HepG2 (cell line): ENCODE data around the gene TTLL4. TPM values are rescaled to one million over a fixed set of nuclear protein-coding genes. Genes with fewer than 3 reads are reported as not detected.

Source experiments
- ARNT2 ChIP-seq: sonication (generic); formaldehyde crosslinking; IDR thresholded peaks from 2 replicates; pipeline ENCODE4 v1.8.0; 2022; ENCODE audit warnings: mild to moderate bottlenecking, low read depth, missing genetic modification reagents, moderate library complexity
- CREBL2 ChIP-seq: sonication (generic); formaldehyde crosslinking; IDR thresholded peaks from 2 replicates; pipeline ENCODE4 v1.8.1; 2023; ENCODE audit warnings: missing genetic modification reagents, mild to moderate bottlenecking, borderline replicate concordance
- ELF3 ChIP-seq: IDR thresholded peaks from 2 replicates; pipeline ENCODE4 v1.6.1; 2016; ENCODE audit warnings: missing genetic modification reagents, missing compliant biosample characterization
- HCFC1 ChIP-seq: fragments of 150-350 bp; IDR thresholded peaks from 2 replicates; pipeline ENCODE4 v1.6.1; 2014; ENCODE audit warnings: low read depth, low read length
- HOMEZ ChIP-seq: IDR thresholded peaks from 2 replicates; pipeline ENCODE4 v1.6.1; 2016; ENCODE audit warnings: low read depth
- MYPOP ChIP-seq: sonication (generic); formaldehyde crosslinking; IDR thresholded peaks from 2 replicates; pipeline ENCODE4 v1.8.1; 2023; ENCODE audit warnings: mild to moderate bottlenecking, moderate library complexity, missing genetic modification reagents
- NR2C2 ChIP-seq: sonication (generic); formaldehyde crosslinking; IDR thresholded peaks from 2 replicates; pipeline ENCODE4 v1.4.0; 2020; ENCODE audit warnings: missing genetic modification reagents, mild to moderate bottlenecking, moderate library complexity, borderline replicate concordance
- PPARG ChIP-seq: conservative IDR thresholded peaks from 2 replicates; pipeline ENCODE4 v1.6.1; 2016; ENCODE audit warnings: missing biosample characterization, missing genetic modification reagents
- RELA ChIP-seq: sonication (generic); formaldehyde crosslinking; IDR thresholded peaks from 2 replicates; pipeline ENCODE4 v1.4.0; 2020; ENCODE audit warnings: missing genetic modification reagents
- SIX4 ChIP-seq: sonication (generic); formaldehyde crosslinking; IDR thresholded peaks from 2 replicates; pipeline ENCODE4 v1.4.0; 2020; ENCODE audit warnings: missing genetic modification reagents
- STAG1 ChIP-seq: sonication (generic); formaldehyde crosslinking; IDR thresholded peaks from 2 replicates; pipeline ENCODE4 v1.4.0; 2020; ENCODE audit warnings: missing genetic modification reagents
- TCF7 ChIP-seq: sonication (generic); IDR thresholded peaks from 2 replicates; pipeline ENCODE4 v1.6.1; 2016; ENCODE audit warnings: antibody characterized with exemption, low read depth
- TFDP2 ChIP-seq: sonication (generic); formaldehyde crosslinking; IDR thresholded peaks from 2 replicates; pipeline ENCODE4 v1.4.0; 2020; ENCODE audit warnings: missing genetic modification reagents
- ZEB1 ChIP-seq: IDR thresholded peaks from 2 replicates; pipeline ENCODE4 v1.6.1; 2012; ENCODE audit warnings: mild to moderate bottlenecking, low read depth, inconsistent platforms; ENCODE audit not compliant: insufficient replicate concordance
- ZKSCAN8 ChIP-seq: IDR thresholded peaks from 2 replicates; pipeline ENCODE4 v1.6.1; 2016; ENCODE audit warnings: borderline replicate concordance, missing genetic modification reagents, missing compliant biosample characterization
- ZNF446 ChIP-seq: sonication (generic); formaldehyde crosslinking; IDR thresholded peaks from 2 replicates; pipeline ENCODE4 v1.5.0; 2020; ENCODE audit warnings: mild to moderate bottlenecking, missing genetic modification reagents
- ZNF574 ChIP-seq: sonication (generic); formaldehyde crosslinking; IDR thresholded peaks from 2 replicates; pipeline ENCODE4 v1.4.0; 2020; ENCODE audit warnings: missing genetic modification reagents
- ZNF607 ChIP-seq: sonication (generic); formaldehyde crosslinking; IDR thresholded peaks from 2 replicates; pipeline ENCODE4 v1.5.1; 2020; ENCODE audit warnings: missing genetic modification reagents, mild to moderate bottlenecking, borderline replicate concordance
- ZNF772 ChIP-seq: sonication (generic); formaldehyde crosslinking; IDR thresholded peaks from 2 replicates; pipeline ENCODE4 v1.5.0; 2020; ENCODE audit warnings: mild to moderate bottlenecking, missing genetic modification reagents
- polyA plus RNA-seq, 8 experiments: library from polyadenylated mRNA; depleted of rRNA in 3 of 8; stranded (reverse) in 7 of 8; unstranded in 1 of 8; fragments of >200 nt; fragmentation: Illumina TruSeq in 4 of 8; extraction: Trizol in 4 of 8; gene quantifications; 2 replicates each; pipeline versions ENCODE4 v1.2.1 to v1.2.3, GENCODE V29; 2011 to 2016; ENCODE audit warnings: low read depth in 4 of 8, missing spikeins in 1 of 8, mixed read lengths in 1 of 8; ENCODE audit not compliant: insufficient read depth in 1 of 8
- total RNA-seq, 5 experiments: library from RNA; depleted of rRNA; stranded (reverse); fragments of >200 nt; fragmentation: Illumina TruSeq; extraction: Trizol; gene quantifications; 2 replicates each; pipeline ENCODE4 v1.2.3, GENCODE V29; 2016; ENCODE audit warnings: low read depth in 1 of 5

TTLL4 gene
- total and polyA plus RNA-seq, 2 of the 13 experiments (the other 11 are each of a cell fraction or from before 2014, with no cell fraction given) = 77.5 to 84.6 TPM

GRCh38 chr2:218733171-218734021 lies 22.8 kb downstream of the TTLL4 start (continued):
- peak; percentile 51; the same call in 1 of the 2 replicates for TF ChIP-seq TFDP2 (CRISPR knock-in tag)
- TF ChIP-seq HCFC1 = no peak
- TF ChIP-seq ZNF446 (CRISPR knock-in tag) = no peak
- TF ChIP-seq CREBL2 (CRISPR knock-in tag) = no peak
- peak; percentile 84; the same call in 1 of the 2 replicates for TF ChIP-seq MYPOP (CRISPR knock-in tag)
- 0 out of 2 replicates have a peak, but pooled peaks have one; percentile 22 for TF ChIP-seq SIX4 (CRISPR knock-in tag)
- TF ChIP-seq ELF3 = peak; percentile 99
- TF ChIP-seq STAG1 (CRISPR knock-in tag) = peak; percentile 29
- TF ChIP-seq ZNF772 (CRISPR knock-in tag) = no peak
- TF ChIP-seq RELA = peak; percentile 98; the same call in 1 of the 2 replicates
- TF ChIP-seq ZKSCAN8 (CRISPR knock-in tag) = peak; percentile 90
- TF ChIP-seq ZNF574 (CRISPR knock-in tag) = peak; percentile 84
- peak; percentile 50; the same call in 1 of the 2 replicates for TF ChIP-seq TCF7
- TF ChIP-seq HOMEZ (CRISPR knock-in tag) = peak; percentile 90
- peak; percentile 73 for TF ChIP-seq ARNT2 (CRISPR knock-in tag)
- peak; percentile 58 for TF ChIP-seq ZEB1
- peak; percentile 70; the same call in 1 of the 2 replicates for TF ChIP-seq PPARG (CRISPR knock-in tag)
- peak; percentile 81 for TF ChIP-seq NR2C2 (CRISPR knock-in tag)
- peak; percentile 76; the same call in 1 of the 2 replicates for TF ChIP-seq ZNF607
